Left cardiac atrium (tissue), 4 donors: ENCODE measurements around the gene C9orf78. TPM values are rescaled to one million over a fixed set of nuclear protein-coding genes. Genes with fewer than 3 reads are reported as not detected.
"Not testable (repeated sequence)": the region's sequence is repeated elsewhere in the genome, so short reads cannot be mapped to it uniquely, and the experiment has no call there.

Source experiments
- ATAC-seq, 2 donors: fragments of 200-7000 bp; cut with Tn5 transposase; one replicate each; pipeline ENCODE4 v1.9.1; 2020; ENCODE audit warnings: mild to moderate bottlenecking in 2 of 2, moderate library complexity in 2 of 2
- DNase-seq: peaks from one replicate; pipeline ENCODE4 v3.0.0-alpha.2; 2020
- intact Hi-C, 2 donors: fragments of 100-400 bp; cut with DNase I; formaldehyde crosslinking; loops; one replicate each; pipeline versions ENCODE4 v1.14.1 to v1.15.1; 2022 to 2023
- microRNA-seq, 2 donors: library from miRNA; unstranded; fragments of <30 nt; microRNA quantifications; one replicate each; pipeline ENCODE4 v1.2.0, GENCODE V29; 2020
- total RNA-seq, 2 donors: library from RNA; stranded (reverse); fragmentation: NEBNext Ultra II Directional; extraction: Animal tissue kit (Norgen Biotek cat#: 25700); gene quantifications; one replicate each; pipeline ENCODE4 v1.2.1, GENCODE V29; 2021
- donor health status: DM: no; HTN: yes; CAD: no.
- donor health status: DM: no; HTN: yes; CAD: no; lungs with severe emphysema.
- donor health status: DM: yes; HTN: yes; CAD: no.
- donor health status: Dilated cardiomyopathy.

C9orf78 gene
- total RNA-seq, 2 donors from 2014 or later: 26.0 to 33.2 TPM

DNA sequence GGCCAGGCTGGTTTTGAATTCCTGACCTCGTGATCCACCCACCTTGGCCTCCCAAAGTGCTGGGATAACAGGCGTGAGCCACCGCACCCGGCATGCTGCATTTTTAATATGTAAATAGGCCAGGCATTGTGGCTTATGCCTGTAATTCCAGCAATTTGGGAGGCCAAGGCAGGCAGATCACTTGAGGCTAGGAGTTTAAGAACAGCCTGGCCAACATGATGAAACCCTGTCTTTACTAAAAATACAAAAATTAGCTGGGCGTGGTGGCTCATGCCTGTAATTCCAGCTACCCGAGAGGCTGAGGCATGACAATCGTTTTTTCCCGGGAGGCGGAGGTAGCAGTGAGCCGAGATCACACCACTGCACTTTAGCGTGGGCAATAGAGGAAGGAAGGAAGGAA is 50.1 kb downstream of the C9orf78 start:
- intact Hi-C loops: loop anchor here (5.0 to 10.0 kb wide), 4 partner anchors 48 to 653 kb away; partner anchors contain the start of gene ASB6 (in 2 of the 2)
- ATAC-seq, DNase-seq: not testable (repeated sequence)

DNA sequence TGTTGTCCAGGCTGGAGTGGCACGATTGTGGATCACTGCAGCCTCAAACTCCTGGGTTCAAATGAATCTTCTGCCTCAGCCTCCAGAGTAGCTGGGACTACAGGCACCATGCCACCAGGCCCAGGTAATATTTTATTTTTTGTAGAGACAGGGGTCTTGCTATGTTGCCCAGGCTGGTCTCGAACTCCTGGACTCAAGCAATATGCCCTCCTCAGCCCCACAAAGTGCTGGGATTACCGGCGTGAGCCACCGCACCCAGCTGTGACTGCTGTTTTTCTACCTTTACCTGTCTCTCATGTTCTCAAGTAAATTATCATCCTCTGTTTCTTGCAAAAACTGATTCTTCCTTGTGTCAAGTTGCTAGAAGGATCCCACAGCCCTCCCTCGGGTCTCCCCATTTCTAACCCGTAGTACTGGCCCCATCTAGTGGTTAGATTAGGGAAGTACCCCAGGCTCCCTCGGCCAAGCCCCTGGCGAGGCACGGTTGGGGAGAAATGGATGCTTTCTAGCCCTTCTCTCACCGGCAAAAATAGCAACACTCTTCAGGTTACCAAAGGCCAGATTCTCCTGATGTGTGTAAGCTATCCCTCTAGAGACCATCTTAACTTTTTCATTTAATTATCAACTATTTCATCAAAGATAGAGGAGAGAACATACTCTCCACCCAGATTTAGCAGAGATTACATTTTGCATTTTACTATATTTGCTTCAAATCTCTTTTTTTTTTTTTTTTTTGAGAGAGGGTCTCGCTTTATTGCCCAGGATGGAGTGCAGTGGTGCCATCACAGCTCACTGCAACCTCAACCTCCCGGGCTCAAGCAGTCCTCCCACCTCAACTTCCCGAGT is 51.3 kb downstream of the C9orf78 start:
- ATAC-seq (peak; percentile 94), DNase-seq (peak; percentile 56)
- intact Hi-C loops: loop anchor here (1.0 to 10.0 kb wide), 4 partner anchors 46 to 651 kb away; partner anchors contain the start of gene ASB6 (in 2 of the 2)

DNA sequence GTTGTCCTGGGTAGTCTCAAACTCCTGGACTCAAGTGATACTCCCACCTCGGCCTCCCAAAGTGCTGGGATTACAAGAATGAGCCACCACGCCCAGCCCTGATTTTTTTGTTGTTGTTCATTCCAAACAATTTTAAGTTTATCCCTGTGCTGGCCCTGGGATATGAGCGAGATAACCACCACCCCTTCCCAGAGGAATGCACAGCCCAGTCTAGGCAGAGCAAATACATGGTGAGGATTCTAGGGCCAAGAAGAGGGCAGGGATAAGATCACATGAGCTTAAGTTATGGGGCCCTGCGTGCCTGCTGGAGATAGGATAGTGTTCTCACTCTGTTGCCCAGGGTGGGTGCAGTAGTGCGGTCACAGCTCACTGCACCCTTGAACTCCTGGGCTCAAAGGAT is 53.1 kb downstream of the C9orf78 start:
- ATAC-seq (no peak), DNase-seq (no peak)
- intact Hi-C loops: loop anchor here (5.0 to 10.0 kb wide), 3 partner anchors 137 to 650 kb away; partner anchors contain the start of gene ASB6 (in 2 of the 2)

DNA sequence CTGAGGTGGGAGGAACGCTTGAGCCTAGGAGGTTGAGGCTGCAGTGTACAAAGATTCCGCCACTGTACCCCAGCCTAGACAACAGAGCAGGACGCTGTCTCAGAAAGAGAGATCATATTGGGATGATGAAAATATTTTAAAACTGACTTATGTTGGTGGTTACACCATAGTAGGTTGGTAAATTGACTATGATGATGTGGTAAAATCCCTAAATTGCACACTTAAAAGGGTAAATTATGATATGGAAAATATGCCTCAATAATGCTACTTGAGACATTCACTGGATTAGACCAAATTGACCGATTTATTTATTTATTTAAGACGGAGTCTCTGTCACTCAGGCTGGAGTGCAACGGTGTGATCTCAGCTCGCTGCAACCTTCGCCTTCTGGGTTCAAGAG is 53.9 kb downstream of the C9orf78 start:
- DNase-seq (no peak), ATAC-seq (no peak)
- intact Hi-C loops: loop anchor here (5.0 to 10.0 kb wide), 3 partner anchors 136 to 649 kb away; partner anchors contain the start of gene ASB6 (in 2 of the 2)

DNA sequence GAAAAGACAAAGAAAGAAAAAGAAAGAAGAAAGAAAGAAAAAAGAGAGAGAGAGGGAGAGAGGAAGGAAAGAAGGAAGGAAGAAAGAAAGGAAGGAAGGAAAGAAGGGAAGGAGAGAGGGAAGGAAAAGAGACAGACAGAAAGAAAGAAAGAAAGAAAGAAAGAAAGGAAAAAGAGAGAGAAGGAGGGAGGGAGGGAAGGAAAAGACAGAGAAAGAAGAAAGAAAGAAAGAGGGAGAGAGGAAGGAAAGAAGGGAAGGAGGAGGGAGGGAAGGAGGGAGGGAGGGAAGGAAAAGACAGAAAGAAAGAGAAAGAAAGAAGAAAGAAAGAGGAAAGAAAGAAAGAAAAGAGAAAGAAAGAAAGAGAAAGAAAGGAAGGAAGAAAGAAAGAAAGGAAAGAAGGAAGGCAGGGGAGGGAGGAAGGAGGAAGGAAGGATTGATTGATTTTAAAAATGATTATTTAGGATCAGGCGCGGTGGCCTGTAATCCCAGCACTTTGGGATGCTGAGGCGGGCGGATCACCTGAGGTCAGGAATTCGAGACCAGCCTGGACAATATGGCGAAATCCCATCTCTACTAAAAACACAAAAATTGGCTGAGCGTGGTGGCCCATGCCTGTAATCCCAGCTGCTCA is 55.4 kb downstream of the C9orf78 start:
- intact Hi-C loops: loop anchor here (5.0 to 10.0 kb wide), 3 partner anchors 135 to 647 kb away; partner anchors contain the start of gene ASB6 (in 2 of the 2)
- no peak for ATAC-seq
- no peak for DNase-seq

DNA sequence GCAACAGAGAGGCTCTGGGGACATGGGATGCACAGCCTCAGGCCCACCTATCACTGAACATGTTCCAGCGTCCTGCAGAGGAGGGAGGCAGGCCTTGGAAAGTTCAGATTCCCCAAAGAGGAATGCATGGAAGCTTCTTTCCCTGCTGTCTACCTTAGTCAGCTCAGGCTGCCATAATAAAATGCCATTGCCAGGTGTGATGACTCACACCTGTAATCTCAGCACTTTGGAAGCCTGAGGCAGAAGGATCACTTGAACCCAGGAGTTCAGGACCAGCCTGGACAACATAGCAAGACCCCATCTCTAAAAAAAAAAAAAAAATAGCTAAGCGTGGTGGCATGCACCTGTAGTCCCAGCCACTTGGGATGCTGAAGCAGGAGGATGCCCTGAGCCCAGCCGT is 56.6 kb downstream of the C9orf78 start:
- intact Hi-C loops: no loop called here
- DNase-seq (no peak), ATAC-seq (no peak)

DNA sequence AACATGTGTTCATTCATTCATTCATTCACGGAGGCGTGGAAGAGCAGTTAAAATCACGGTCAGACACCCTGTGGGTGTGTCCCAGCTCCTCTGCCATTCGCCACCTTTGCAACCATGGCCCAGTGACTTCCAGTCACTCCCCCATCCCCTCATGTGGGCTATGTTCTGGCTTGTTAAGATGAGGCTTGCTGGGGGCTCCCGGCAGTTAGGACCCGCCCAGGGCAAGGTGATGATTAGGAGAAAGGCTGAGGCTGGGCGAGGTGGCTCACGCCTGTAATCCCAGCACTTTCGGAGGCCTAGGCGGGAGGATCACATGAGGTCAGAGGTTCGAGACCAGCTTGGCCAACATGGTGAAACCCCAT is 57.3 kb downstream of the C9orf78 start:
- DNase-seq (no peak), ATAC-seq (no peak)
- intact Hi-C loops: no loop called here

Small RNA genes lying within 50 kb of the gene (microRNA-seq; reads per million reads assigned to microRNA genes)
- 0 reads per million in 2 donors for gene MIR6855

Other genes starting within 250 kb of the C9orf78 start
- not detected for gene C9orf50, start 214.2 kb downstream of the C9orf78 start, total RNA-seq
- 10 to 100 TPM; 43.4 to 53.8 TPM for gene NTMT1, start 209.1 kb downstream of the C9orf78 start, total RNA-seq
- 10 to 100 TPM in 1 of 2 donors, 1 to 10 TPM in 1; 8.3 to 11.6 TPM for gene ASB6, start 193.1 kb downstream of the C9orf78 start, total RNA-seq
- 1 to 10 TPM; 1.8 to 5.3 TPM for gene PRRX2, start 169.6 kb downstream of the C9orf78 start, total RNA-seq
- 1 to 10 TPM; 4.5 to 7.9 TPM for gene PTGES, start 82.2 kb downstream of the C9orf78 start, total RNA-seq
- 10 to 100 TPM; 11.6 to 12.7 TPM for gene TOR1B, start 32.1 kb downstream of the C9orf78 start, total RNA-seq
- gene TOR1A, start 11.1 kb downstream of the C9orf78 start, total RNA-seq: 10 to 100 TPM; 16.5 to 21.1 TPM
- gene USP20, start 183 bp upstream of the C9orf78 start, total RNA-seq: 10 to 100 TPM; 13.9 to 14.3 TPM
- gene FNBP1, start 207.9 kb upstream of the C9orf78 start, total RNA-seq: 10 to 100 TPM; 27.7 to 29.0 TPM
- gene GPR107, start 218.6 kb upstream of the C9orf78 start, total RNA-seq: 10 to 100 TPM; 23.6 to 27.6 TPM